ENCODE data around the gene COL9A2. TPM values are rescaled to one million over a fixed set of nuclear protein-coding genes. Genes with fewer than 3 reads are reported as not detected.
A peak's percentile ranks its signal among the peaks of the same experiment; 100 is the strongest.

The COL9A2 gene
- polyA plus RNA-seq, 1 donor from 2014 or later = 2.3 TPM

GRCh38 chr1:40338745-40339419 lies 21.8 kb upstream of the COL9A2 start:
- Histone ChIP-seq H3K9me2 (ENCODE audit: insufficient read depth, low read length) (no peaks in the 10 kb centered on the region), H3K4me3 (ENCODE audit: low read length) (no peak overlapping the region), H3F3A (ENCODE audit: insufficient read depth, low read length, poor library complexity, severe bottlenecking) (no peaks in the 10 kb centered on the region), H3K79me2 (replicated peaks; ENCODE audit: insufficient read depth, low read length) (no peaks in the 10 kb centered on the region), H3K27me3 (ENCODE audit: insufficient read depth, low read depth, low read length) (peaks cover 10% of the 10 kb centered on the region), H3K9me3 (ENCODE audit: low read length) (no peaks in the 10 kb centered on the region), H2AFZ (ENCODE audit: low read depth, low read length) (no peak overlapping the region), H3K27ac (ENCODE audit: low read length) (no peak overlapping the region), H4K20me1 (ENCODE audit: insufficient read depth) (no peaks in the 10 kb centered on the region), H3K4me2 (ENCODE audit: low read length) (no peak overlapping the region), H3K36me3 (ENCODE audit: insufficient read depth, low read length) (no peaks in the 10 kb centered on the region), H3K9ac (ENCODE audit: low read length) (no peak overlapping the region)
- TF ChIP-seq POLR2AphosphoS5 (IDR thresholded peaks at IDR 0.05) (no peak), EZH2 (IDR thresholded peaks at IDR 0.05; ENCODE audit: borderline replicate concordance, insufficient read depth, low read length, poor library complexity, severe bottlenecking) (no peak), SMC3 (conservative IDR thresholded peaks at IDR 0.05; ENCODE audit: poor library complexity) (peak; percentile 92), EP300 (conservative IDR thresholded peaks at IDR 0.05; ENCODE audit: poor library complexity, severe bottlenecking) (no peak), TAF1 (IDR thresholded peaks at IDR 0.05; ENCODE audit: low read depth) (no peak), MXI1 (conservative IDR thresholded peaks at IDR 0.05; ENCODE audit: poor library complexity, severe bottlenecking) (peak; percentile 15), CTCF (IDR thresholded peaks at IDR 0.05; ENCODE audit: poor library complexity, severe bottlenecking) (peak; percentile 99), REST (IDR thresholded peaks at IDR 0.05; ENCODE audit: borderline replicate concordance) (no peak), RAD21 (conservative IDR thresholded peaks at IDR 0.05) (peak; percentile 99)

- H3K9me3 ChIP-seq (ENCODE audit: low read length) = no peaks in the 10 kb centered on the region
- no peaks in the 10 kb centered on the region for H3K9me2 ChIP-seq (ENCODE audit: insufficient read depth, low read length)
- no peak overlapping the region for H2AFZ ChIP-seq (ENCODE audit: low read depth, low read length)
- H3K27me3 ChIP-seq (ENCODE audit: insufficient read depth, low read depth, low read length) = peaks cover 10% of the 10 kb centered on the region
- TF ChIP-seq REST (IDR thresholded peaks at IDR 0.05; ENCODE audit: borderline replicate concordance) (no peak), TAF1 (IDR thresholded peaks at IDR 0.05; ENCODE audit: low read depth) (no peak), RAD21 (conservative IDR thresholded peaks at IDR 0.05) (no peak), EZH2 (IDR thresholded peaks at IDR 0.05; ENCODE audit: borderline replicate concordance, insufficient read depth, low read length, poor library complexity, severe bottlenecking) (no peak), CTCF (IDR thresholded peaks at IDR 0.05; ENCODE audit: poor library complexity, severe bottlenecking) (no peak), SMC3 (conservative IDR thresholded peaks at IDR 0.05; ENCODE audit: poor library complexity) (no peak), POLR2AphosphoS5 (IDR thresholded peaks at IDR 0.05) (no peak)
- no peak overlapping the region for H3K27ac ChIP-seq (ENCODE audit: low read length)
- no peaks in the 10 kb centered on the region for H3F3A ChIP-seq (ENCODE audit: insufficient read depth, low read length, poor library complexity, severe bottlenecking)
- no peak overlapping the region for H3K9ac ChIP-seq (ENCODE audit: low read length)
- H3K79me2 ChIP-seq (replicated peaks; ENCODE audit: insufficient read depth, low read length) = no peaks in the 10 kb centered on the region
- no peak overlapping the region for H3K4me2 ChIP-seq (ENCODE audit: low read length)
- no peaks in the 10 kb centered on the region for H4K20me1 ChIP-seq (ENCODE audit: insufficient read depth)
- no peak overlapping the region for H3K4me3 ChIP-seq (ENCODE audit: low read length)
- H3K36me3 ChIP-seq (ENCODE audit: insufficient read depth, low read length) = no peaks in the 10 kb centered on the region
Observed at GRCh38 chr1:40337443-40337842, 20.4 kb upstream of the COL9A2 start.

Data from neural cell (in vitro differentiated cells).